HG03442 (cell line): ENCODE data around the gene PPIF.

Source experiments
- ATAC-seq: cut with Tn5 transposase; IDR thresholded peaks from one replicate; pipeline ENCODE4 v1.9.1; 2021; ENCODE audit warnings: mild to moderate bottlenecking, moderate library complexity; ENCODE audit not compliant: unreplicated experiment

Gene PPIF

GRCh38 chr10:79367426-79368189, 20.3 kb downstream of the PPIF start:
- ATAC-seq, result no peak

GRCh38 chr10:79372871-79373270, 25.6 kb downstream of the PPIF start:
- ATAC-seq, result no peak

- no peak for ATAC-seq
Measured at GRCh38 chr10:79374312-79375191, 27.3 kb downstream of the PPIF start.

GRCh38 chr10:79375321-79376077, 28.2 kb downstream of the PPIF start:
- no peak for ATAC-seq

GRCh38 chr10:79376078-79376628, 28.9 kb downstream of the PPIF start:
- no peak for ATAC-seq

GRCh38 chr10:79376751-79377556, 29.7 kb downstream of the PPIF start:
- ATAC-seq, result no peak

GRCh38 chr10:79377557-79378382, 30.5 kb downstream of the PPIF start:
- no peak for ATAC-seq

- ATAC-seq, result no peak
Measured at GRCh38 chr10:79378383-79378646, 31.0 kb downstream of the PPIF start.

- no peak for ATAC-seq
Measured at GRCh38 chr10:79378647-79379511, 31.6 kb downstream of the PPIF start.

- ATAC-seq, result no peak
Measured at GRCh38 chr10:79379512-79380124, 32.3 kb downstream of the PPIF start.

- no peak for ATAC-seq
Measured at GRCh38 chr10:79380125-79380945, 33.1 kb downstream of the PPIF start.

- no peak for ATAC-seq
Measured at GRCh38 chr10:79380946-79381721, 33.9 kb downstream of the PPIF start.

GRCh38 chr10:79381804-79382221, 34.5 kb downstream of the PPIF start:
- ATAC-seq, result no peak

GRCh38 chr10:79382491-79382941, 35.2 kb downstream of the PPIF start:
- ATAC-seq, result no peak

GRCh38 chr10:79383974-79384606, 36.8 kb downstream of the PPIF start:
- no peak for ATAC-seq

GRCh38 chr10:79384773-79385391, 37.6 kb downstream of the PPIF start:
- no peak for ATAC-seq
